ENCODE measurements around the gene RPS6KB2.

DNA sequence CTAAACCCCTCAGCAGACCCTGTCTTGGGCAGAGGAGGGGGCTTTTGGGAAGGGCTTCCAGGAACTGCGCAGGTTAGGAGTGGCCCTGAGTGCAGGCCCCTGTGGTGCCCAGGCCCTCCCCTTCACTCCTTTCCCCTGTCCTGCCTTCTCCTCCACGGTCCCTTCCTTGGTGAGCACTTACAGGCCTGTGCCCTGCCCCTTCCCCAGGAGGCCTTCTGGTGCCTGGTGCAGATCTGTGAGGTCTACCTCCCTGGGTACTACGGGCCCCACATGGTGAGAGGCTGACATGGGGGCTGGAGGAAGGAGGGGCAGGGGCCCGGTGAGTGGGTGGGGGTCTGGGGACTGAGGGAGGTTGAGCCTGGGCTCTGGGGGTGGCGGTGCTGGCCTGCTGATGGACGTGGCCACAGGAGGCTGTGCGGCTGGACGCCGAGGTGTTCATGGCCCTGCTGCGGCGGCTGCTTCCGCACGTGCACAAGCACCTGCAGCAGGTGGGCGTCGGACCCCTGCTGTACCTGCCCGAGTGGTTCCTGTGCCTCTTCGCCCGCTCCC is 21.8 kb upstream of the RPS6KB2 start:
- TF ChIP-seq, protein P1, sequence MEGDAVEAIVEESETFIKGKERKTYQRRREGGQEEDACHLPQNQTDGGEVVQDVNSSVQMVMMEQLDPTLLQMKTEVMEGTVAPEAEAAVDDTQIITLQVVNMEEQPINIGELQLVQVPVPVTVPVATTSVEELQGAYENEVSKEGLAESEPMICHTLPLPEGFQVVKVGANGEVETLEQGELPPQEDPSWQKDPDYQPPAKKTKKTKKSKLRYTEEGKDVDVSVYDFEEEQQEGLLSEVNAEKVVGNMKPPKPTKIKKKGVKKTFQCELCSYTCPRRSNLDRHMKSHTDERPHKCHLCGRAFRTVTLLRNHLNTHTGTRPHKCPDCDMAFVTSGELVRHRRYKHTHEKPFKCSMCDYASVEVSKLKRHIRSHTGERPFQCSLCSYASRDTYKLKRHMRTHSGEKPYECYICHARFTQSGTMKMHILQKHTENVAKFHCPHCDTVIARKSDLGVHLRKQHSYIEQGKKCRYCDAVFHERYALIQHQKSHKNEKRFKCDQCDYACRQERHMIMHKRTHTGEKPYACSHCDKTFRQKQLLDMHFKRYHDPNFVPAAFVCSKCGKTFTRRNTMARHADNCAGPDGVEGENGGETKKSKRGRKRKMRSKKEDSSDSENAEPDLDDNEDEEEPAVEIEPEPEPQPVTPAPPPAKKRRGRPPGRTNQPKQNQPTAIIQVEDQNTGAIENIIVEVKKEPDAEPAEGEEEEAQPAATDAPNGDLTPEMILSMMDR (optimal IDR thresholded peaks at IDR 0.05 in 1 of 3, IDR thresholded peaks at IDR 0.05 in 1 of 3, conservative IDR thresholded peaks at IDR 0.05 in 1 of 3; ENCODE audit: extremely low read depth in 1 of 3, insufficient read depth in 2 of 3, low read length in 3 of 3) = no peak
- TF ChIP-seq EZH2 (IDR thresholded peaks at IDR 0.05; ENCODE audit: low read length) = no peak

All from keratinocyte (primary cell).